Ascending aorta (tissue), 2 donors: Measurements from ENCODE around the gene NKX2-2. TPM values are rescaled to one million over a fixed set of nuclear protein-coding genes. Genes with fewer than 3 reads are reported as not detected.

ENCODE experiments used
- DNase-seq, 2 donors: peaks; one replicate each; pipeline ENCODE4 v3.0.0-alpha.2; 2019; ENCODE audit warnings: low spot score in 2 of 2
- H3K27ac ChIP-seq, 2 donors: fragments of 200-600 bp; sonication (generic); one replicate each; pipeline ENCODE4 v1.5.1; 2016 to 2017; ENCODE audit warnings: mild to moderate bottlenecking in 1 of 2
- H3K27me3 ChIP-seq: fragments of 200-600 bp; sonication (generic); one replicate; pipeline ENCODE4 v1.5.1; 2017
- H3K36me3 ChIP-seq, 2 donors: fragments of 200-600 bp; sonication (generic); one replicate each; pipeline ENCODE4 v1.5.1; 2016
- H3K4me1 ChIP-seq, 2 donors: fragments of 200-600 bp; sonication (generic); one replicate each; pipeline ENCODE4 v1.5.1; 2016 to 2017; ENCODE audit warnings: mild to moderate bottlenecking in 1 of 2
- H3K4me3 ChIP-seq, 2 donors: fragments of 200-600 bp; sonication (generic); one replicate each; pipeline ENCODE4 v1.5.1; 2016 to 2017; ENCODE audit warnings: mild to moderate bottlenecking in 1 of 2
- H3K9me3 ChIP-seq, 2 donors: fragments of 200-600 bp; sonication (generic); one replicate each; pipeline ENCODE4 v1.5.1; 2016
- CTCF ChIP-seq, 3 experiments: fragments of 200-600 bp in 2 of 3; fragments of 450-650 bp in 1 of 3; sonication (generic) in 2 of 3; IDR thresholded peaks; one replicate each; pipeline ENCODE4 v1.5.1; 2016 to 2019; ENCODE audit warnings: antibody characterized with exemption in 3 of 3, mild to moderate bottlenecking in 1 of 3, moderate library complexity in 1 of 3
- intact Hi-C: fragments of 100-400 bp; cut with DNase I; formaldehyde crosslinking; loops from one replicate; pipeline ENCODE4 v1.15.1; 2023
- total RNA-seq: library from RNA; depleted of rRNA; stranded (reverse); fragments of >200 nt; gene quantifications from one replicate; pipeline ENCODE4 v1.1.0, GENCODE V29; 2016

NKX2-2 gene
- total RNA-seq, 1 donor from 2014 or later = not detected

DNA sequence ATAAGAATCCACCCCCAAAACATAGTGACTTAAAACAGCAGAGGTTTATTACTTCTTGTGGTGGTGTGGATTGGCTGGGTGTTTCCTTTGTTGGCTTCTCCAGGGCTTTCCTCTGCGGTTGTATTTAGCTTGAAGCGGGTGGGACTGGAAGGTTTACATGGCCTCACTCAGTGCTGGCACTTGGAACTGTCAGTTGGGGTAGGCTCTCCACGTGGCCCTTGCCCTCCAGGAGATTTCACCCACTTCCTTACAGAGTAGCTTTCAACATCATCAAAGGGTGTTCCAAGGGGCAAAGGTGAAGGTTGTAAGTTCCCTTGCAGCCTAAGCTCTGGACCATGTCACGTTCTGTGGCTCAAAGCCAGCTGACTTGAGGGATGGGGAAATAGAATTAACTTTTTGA is 32.5 kb upstream of the NKX2-2 start:
- Histone ChIP-seq H3K36me3 (no peaks in the 10 kb centered on the region), H3K9me3 (no peaks in the 10 kb centered on the region), H3K4me3 (no peak overlapping the region), H3K27me3 (no peaks in the 10 kb centered on the region), H3K27ac (no peak overlapping the region), H3K4me1 (no peaks in the 10 kb centered on the region)
- TF ChIP-seq CTCF (IDR thresholded peaks at IDR 0.05) = no peak
- no peak for DNase-seq
- intact Hi-C loops = no loop called here

DNA sequence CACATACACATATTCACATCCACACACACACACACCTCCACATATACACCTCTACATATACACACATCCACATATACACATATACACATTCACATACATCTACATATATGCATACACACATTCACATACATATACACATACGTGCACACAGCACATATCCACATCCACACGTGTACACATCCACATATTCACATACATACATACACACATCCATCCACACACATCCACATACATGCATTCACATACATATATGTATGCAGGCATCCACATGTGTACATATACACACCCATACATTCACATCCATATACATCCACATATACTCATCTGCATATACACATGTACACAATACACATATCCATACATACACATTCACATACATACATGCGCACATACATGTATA is 25.6 kb upstream of the NKX2-2 start:
- intact Hi-C loops = no loop called here
- no peak for DNase-seq
- Histone ChIP-seq H3K27ac (no peak overlapping the region), H3K36me3 (no peaks in the 10 kb centered on the region), H3K9me3 (no peaks in the 10 kb centered on the region), H3K4me3 (no peak overlapping the region), H3K4me1 (no peaks in the 10 kb centered on the region), H3K27me3 (no peaks in the 10 kb centered on the region)
- TF ChIP-seq CTCF (IDR thresholded peaks at IDR 0.05) = no peak

DNA sequence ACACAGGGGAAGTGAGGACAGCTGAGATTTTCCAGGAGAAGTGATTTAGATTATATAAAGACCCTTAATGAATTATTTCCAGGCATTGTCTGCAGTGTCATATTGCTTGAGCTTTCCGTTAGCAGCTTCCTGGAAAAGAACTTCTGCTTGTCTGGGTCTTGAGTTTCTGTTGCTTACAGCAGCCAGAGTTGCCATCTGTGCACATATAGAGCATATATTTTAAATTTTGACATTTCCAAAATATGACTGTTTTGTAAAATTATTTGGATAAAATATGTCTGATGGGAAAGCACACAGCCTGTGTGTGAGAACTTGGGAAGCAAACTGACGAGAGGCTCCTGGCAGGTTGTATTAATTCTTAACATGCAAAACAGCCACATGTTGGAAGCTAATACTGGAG is 21.0 kb upstream of the NKX2-2 start:
- Histone ChIP-seq H3K27ac (no peak overlapping the region), H3K9me3 (no peaks in the 10 kb centered on the region), H3K36me3 (no peaks in the 10 kb centered on the region), H3K4me1 (no peaks in the 10 kb centered on the region), H3K4me3 (no peak overlapping the region), H3K27me3 (no peaks in the 10 kb centered on the region)
- intact Hi-C loops = no loop called here
- TF ChIP-seq CTCF (IDR thresholded peaks at IDR 0.05) = no peak
- no peak for DNase-seq

GRCh38 chr20:21534453-21534852 is 20.6 kb upstream of the NKX2-2 start:
- no peak for TF ChIP-seq CTCF (IDR thresholded peaks at IDR 0.05)
- intact Hi-C loops = no loop called here
- Histone ChIP-seq H3K4me1 (no peaks in the 10 kb centered on the region), H3K27me3 (no peaks in the 10 kb centered on the region), H3K36me3 (no peaks in the 10 kb centered on the region), H3K4me3 (no peak overlapping the region), H3K9me3 (no peaks in the 10 kb centered on the region), H3K27ac (no peak overlapping the region)
- DNase-seq = no peak

GRCh38 chr20:21529863-21530262 is 16.0 kb upstream of the NKX2-2 start:
- Histone ChIP-seq H3K27ac (no peak overlapping the region), H3K9me3 (no peaks in the 10 kb centered on the region), H3K4me1 (no peaks in the 10 kb centered on the region), H3K27me3 (no peaks in the 10 kb centered on the region), H3K4me3 (no peak overlapping the region), H3K36me3 (no peaks in the 10 kb centered on the region)
- intact Hi-C loops = no loop called here
- TF ChIP-seq CTCF (IDR thresholded peaks at IDR 0.05) = no peak
- DNase-seq = no peak

DNA sequence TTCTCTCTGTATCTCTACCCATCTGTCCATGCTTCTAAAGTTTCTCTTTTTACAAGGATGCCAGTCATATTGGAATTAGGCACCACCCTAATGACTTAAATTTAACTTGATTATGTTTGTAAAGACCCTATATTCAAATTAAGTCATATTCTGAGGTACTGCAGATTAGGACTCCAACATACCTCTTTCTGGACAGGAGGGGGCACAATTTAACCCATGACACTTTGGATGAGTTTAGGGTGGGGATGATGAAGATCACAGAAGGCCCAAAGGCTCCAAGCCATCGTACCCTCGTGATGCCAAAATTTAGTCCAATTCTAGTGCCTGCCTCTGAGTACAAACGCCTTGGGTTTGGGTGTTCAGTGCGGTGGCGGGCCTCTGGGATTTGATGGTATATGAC is 15.0 kb upstream of the NKX2-2 start:
- no peak for DNase-seq
- H3K27me3 ChIP-seq = no peaks in the 10 kb centered on the region
- H3K4me1 ChIP-seq = no peaks in the 10 kb centered on the region
- no peak overlapping the region for H3K27ac ChIP-seq
- no peaks in the 10 kb centered on the region for H3K9me3 ChIP-seq
- intact Hi-C loops = no loop called here
- no peak for TF ChIP-seq CTCF (IDR thresholded peaks at IDR 0.05)
- no peaks in the 10 kb centered on the region for H3K36me3 ChIP-seq
- no peak overlapping the region for H3K4me3 ChIP-seq
